AML-193 (cell line): Measurements from ENCODE around the gene FRMD1.

ENCODE experiments used
- DNase-seq, 2 experiments: peaks; one replicate each; lab custom pipeline; 2025; lab: John Stamatoyannopoulos, UW

Gene FRMD1

DNA sequence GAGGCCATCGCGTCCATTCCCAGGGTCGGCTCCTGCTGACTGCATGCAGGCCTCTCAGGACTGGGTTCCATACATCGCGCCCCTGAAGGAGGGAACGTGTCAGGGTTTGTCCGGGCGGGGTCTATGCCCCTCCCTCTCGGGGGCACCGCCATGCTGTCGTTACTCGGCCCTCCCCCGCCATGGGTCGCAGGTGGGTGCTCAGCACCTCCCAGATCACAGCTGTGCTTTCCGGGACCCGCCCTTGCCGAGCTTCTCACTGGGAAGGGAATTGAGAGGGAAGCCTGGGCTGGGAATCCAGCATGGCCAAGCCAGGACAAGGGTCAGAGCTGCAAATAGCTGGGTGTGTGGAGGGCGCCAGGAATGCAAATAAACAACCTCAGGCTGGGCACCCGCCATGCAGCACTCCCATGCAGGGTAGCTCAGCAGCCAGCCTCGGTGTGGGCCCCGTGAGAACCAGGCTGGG, at the start of gene FRMD1:
Gene FRMD1, minus strand, starts transcription at position 270 of the 463 bp plus-strand sequence. Its CDS starts 118 bp downstream, at position 152.
- DNase-seq = no peak

DNA sequence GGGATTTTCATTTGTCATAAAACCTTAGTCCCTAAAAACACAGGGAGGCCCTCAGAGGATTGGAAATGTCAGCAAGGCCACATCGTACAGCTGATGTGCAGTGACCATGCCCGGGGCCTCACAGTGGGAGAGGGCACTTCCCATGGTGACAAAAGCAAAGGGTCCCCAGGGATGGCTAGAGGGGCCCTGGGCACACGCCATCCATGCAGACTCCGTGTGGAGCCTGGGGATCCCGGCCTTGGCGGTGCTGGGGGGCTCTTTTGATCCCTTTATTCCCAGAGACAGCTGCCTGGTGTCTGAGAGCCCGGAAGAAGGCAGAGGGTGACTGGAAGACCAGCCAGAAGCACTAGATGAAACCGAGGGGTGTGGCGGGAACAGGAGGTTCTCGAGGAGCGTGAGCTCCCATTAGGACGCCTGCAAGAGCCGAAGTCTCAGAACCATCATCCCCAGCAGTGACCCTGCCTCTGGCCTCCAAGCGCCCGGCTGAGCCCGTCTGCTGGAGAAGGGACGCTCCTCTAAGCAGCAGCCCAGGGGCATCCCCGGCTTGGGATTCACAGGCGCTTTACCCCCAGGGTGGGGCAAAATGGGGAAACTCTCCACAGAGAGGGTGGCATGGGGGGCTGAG, 49.1 kb upstream of the FRMD1 start:
- DNase-seq = no peak

DNA sequence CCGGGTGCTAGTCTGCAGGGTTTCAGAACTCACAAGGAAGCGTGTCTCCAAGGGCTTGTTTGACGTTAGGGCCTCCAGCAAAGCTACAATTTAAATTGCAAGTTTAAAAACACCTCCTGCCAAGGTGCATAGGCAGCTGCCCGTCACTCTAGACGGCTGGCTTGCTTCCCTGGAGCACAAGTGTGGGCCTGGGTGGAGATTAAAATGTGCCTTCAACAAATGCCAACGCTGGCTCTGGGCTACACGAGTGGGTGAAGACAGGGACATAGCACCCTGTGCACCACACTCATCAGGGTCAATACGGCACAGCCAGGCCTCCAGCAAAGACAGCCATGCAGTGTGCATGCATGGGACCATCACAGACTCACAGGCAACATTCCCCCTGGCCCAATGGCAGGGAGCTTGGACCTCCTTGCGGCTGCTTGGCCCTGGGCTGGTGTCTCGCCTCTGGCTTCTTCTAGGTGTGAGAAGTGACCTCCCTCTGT, 48.4 kb upstream of the FRMD1 start:
- no peak for DNase-seq

DNA sequence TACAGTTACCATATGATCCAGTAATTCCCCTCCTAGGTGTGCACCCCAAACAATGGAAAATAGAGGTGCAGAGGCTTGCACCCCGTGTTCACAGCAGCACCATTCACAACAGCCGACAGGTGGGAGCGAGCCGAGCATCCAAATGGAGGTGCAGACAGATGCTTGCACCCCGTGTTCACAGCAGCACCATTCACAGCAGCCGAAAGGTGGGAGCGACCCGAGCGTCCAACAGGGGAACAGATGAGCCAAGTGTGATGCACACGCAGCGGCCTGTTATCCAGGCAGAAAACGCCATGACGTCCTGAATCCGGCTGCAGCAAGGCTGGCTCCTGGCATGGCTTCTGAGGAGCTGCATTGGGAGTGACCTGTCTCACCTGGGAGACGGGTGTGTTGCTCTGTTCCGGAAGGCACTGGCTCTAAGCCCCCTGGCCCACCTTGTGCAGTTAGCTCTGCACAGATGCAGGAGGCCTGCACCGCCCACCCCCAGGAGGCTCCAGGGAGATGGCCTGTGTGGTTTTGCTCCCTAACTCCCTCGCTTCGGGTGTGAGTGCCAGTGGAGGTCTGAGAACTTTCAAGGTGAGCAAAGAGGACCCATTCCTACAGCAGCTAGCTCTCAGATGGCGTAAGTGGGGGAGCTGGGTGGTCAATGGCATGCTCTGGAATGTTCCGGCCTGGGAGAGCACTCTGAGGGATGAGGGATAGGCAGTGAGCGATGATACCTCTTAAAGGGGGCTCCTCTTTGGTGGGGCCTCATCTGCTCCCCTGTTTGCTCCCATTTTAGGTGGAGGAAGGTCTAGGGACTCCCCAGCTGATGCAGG, 47.8 kb upstream of the FRMD1 start:
- no peak for DNase-seq

DNA sequence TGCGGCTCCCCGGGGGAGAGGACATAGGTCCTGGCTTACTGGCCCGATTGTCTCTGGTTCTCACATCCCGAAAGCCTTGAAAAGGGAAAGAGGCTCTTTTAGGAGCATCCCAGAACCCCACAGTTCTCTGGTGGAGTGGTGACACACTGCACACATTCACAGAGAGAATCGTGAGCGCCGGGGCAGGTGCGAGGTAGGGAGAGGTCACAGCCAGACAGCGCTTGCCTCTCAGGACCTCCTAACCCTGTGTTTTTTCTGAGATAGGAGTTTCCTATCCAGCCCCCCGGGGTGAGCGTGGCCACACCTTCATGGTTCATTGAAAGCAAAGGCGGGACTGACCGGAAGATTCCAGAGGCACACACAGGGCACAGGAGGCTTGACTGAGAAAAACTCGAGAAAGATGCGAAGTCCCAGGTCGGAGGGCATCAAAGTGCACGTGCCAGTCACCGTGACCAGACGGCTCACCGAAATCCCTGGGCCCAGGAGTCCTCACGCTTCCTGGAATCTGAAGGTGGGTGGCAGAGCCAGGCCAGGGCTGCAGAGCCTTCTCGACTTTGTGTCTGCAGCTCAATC, 46.5 kb upstream of the FRMD1 start:
- no peak for DNase-seq

DNA sequence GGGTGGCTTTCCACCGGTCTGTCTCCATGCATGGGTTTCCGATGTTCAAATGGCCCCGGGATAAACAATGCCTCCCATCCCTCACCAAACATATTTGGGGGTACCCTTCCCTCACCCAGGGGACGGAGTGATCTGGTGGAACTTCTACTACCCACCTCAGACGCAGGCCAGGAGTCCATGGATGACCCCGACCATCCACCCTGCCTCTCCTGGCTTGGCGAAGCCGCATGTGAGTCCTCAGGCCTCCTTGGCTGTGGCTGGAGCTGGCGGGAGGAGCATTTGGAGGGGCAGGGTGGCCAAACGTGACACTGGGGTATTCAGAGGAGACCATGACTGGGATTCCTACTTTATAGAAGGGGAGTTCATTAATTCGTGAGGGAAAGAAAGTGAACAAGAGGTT, 45.9 kb upstream of the FRMD1 start:
- no peak for DNase-seq

DNA sequence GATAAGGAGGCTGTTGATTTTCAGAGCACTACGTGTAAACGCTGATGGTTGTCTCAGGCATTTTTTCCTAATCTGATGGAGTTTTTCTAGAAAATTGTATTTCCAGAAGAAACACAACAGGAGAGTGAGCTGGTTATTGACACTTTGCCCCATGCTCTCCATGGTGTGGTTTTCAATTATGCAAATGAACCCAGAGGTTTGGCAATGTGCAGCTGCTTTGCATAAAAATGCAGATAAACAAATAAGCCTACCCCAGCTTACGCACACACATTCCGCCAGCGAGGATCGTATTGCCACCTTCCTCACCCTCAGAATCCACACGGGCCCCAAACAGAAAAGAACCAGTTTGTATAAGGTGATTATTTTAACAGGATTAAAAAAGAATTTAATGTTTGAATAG, 45.1 kb upstream of the FRMD1 start:
- DNase-seq = no peak

DNA sequence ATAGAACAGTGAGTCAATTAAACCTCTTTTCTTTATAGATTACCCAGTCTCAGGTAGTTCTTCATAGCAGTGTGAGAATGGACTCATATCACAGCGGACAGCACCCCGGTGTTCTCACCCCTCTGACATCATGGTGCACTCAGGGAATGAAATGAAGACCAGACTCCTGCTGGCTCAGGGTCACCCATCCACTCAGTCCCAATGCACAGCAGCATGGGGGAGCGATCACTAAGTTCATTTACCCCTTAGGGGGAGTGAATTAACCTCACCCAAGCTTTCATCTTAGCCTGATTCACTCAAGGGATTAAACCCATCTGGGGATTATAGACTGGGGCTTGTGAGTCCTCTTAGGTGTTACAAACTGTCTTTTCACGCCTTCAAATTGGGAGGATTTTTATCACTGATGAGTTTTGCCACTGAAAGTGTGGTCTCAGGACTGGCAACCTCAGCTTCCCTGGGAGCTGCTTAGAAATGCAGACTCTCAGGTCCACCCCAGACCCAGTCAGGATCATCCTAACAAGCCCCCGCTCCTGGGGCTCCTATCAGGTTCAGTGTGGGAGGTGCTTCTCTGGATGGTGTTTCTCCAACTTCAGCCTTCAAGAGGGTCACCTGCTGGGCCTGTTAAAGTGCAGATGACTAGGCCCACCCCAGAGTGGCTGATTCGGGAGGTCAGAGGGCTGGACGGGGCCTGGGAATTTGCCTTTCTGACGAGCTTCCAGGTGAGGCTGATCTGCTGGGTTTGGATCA, 44.3 kb upstream of the FRMD1 start:
- no peak for DNase-seq

DNA sequence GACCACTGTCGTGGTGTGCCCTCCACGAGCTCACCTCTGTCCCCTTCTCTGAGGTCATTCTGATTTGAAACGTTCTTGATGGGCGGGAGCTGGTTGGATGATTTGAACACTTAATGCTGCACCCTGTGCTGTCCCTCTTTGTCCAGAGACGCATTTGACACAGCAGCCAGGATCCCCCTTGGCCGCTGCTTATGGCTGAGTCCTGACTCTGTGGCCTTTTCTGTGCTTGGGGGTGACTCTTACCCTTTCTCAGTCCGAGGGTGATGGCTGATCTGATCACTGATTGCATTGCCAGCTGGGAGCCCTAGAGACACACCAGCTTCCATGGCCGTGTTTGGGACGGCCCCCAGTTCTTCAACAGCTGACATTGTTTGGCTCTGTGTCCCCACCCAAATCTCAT, 43.5 kb upstream of the FRMD1 start:
- no peak for DNase-seq

DNA sequence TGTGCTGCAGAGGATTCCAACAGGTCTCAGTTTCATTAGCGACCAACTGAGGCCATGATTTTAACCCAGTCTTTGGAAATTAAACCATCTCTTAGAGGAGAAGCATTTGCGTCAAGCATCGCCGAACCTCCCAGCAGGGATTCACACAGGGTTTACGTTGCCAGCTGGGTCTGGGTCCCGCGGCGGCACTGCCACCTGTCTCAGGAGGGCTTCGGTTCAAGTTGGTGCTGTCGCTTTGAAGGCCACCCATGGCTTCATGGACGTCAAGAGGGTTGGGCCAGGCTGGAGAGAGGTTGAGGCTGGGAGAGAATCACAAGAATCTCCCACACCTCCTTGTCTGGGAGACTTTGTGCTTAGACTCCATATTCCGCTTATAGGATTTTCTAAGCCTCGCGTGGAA, 43.0 kb upstream of the FRMD1 start:
- no peak for DNase-seq

DNA sequence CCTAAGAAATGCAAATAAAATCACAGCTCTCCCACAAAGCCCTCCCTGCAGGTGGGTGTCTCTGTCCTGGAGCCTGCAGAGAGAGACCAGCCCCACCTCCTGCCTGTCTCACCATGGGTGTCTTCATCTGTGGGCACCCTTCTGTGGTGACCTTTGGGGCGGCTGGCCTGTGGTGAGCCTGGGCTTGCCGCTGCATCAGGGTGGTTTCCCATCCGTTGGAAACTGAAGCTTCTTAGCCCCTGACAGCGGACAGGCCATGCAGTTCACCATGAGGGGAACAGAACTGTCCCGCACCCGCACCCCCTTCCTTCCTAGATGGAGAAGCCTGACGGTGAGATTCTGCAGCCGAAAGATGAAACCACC, 42.3 kb upstream of the FRMD1 start:
- DNase-seq = no peak

DNA sequence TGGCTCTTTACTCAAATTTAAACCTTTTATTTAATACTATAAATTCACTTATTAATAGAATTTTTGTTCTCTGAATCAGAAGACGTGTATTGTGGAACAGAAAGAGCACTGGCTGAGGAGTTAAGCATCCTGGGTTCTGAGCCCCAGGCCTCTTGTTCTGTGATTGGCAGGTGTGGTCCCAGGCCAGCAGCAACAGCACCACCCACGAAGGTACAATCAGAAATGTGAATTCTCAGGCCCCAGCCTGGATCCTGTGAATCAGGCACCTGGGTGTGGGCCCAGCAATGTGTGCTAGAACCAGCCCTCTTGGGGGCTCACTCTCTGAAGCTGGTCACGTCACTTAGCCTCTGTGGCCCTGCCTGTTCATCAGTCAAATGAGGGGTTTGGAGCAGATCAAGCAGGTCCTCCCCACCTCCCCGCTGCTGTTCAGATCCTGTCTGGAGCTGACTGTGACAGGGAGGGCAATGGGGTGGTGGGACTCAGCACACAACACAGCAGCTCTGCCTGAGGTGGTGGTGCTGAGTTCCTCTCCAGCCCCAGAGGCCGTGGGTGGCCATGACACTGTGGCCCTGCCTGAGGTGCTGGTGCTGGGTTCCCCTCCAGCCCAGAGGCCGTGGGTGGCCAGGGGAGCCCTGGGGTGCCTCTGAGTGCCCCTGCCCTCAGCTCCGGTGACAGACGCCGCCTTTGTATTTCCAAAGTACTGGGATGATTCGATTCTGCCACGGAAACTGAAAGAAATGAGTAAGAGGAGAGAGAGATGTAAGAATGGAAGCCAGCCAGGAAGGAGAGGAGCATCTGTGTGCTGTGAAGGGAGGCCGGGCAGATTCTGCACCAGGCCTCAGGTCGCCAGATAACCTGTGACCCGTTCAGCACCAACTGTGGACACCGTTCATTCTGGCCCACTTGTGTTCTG, 41.6 kb upstream of the FRMD1 start:
- no peak for DNase-seq

DNA sequence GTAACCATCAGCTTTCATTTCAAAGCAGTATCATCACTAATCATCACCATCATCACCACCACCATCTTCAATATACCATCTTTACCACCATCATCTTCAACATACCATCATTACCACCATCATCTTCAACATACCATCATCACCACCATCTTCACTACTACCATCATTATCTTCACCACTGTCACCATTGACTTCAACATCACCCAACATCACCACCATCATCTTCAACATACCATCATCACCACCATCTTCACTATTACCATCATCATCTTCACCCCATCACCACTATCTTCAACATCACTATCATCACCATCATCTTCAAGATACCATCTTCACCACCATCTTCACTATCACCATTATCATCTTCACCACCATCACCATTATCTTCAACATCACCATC, 40.5 kb upstream of the FRMD1 start:
- no peak for DNase-seq

DNA sequence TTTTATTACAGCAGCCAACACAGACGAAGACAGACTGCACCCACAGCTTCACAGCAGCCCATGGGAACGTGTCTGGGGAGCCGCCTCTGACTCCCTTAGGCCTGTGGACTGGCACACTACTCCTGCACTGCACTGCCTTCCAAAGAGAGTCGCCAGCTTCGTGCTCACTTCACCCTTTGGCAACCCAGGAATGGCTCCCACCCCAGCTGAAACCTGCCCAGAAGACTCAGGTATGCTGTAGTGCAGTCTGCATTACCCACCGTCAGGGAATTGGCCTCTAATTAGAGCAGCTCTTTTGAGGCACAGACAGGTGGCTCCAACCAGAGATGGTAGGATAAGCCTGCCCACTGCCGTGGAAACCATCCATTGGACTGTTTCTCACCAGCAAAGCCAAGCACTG, 39.9 kb upstream of the FRMD1 start:
- no peak for DNase-seq

DNA sequence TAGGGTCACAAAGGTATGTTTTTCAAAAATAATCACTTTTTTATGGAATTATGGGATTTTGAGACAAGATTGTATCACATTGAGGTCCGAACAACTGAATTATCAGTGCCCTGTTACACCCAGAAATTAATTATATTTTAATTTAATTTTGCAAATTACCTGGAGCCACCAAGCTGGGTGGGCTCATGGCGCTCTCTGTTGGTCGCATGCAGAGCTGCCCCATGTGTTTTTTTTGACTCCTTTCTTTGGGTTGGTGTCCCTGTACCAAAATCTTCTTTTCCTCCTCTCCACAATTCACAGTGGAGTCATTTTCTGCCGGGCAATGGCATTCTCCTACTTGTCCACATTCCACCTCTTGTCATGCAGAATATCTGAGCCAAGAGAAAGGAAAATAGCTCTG, 38.9 kb upstream of the FRMD1 start:
- no peak for DNase-seq

DNA sequence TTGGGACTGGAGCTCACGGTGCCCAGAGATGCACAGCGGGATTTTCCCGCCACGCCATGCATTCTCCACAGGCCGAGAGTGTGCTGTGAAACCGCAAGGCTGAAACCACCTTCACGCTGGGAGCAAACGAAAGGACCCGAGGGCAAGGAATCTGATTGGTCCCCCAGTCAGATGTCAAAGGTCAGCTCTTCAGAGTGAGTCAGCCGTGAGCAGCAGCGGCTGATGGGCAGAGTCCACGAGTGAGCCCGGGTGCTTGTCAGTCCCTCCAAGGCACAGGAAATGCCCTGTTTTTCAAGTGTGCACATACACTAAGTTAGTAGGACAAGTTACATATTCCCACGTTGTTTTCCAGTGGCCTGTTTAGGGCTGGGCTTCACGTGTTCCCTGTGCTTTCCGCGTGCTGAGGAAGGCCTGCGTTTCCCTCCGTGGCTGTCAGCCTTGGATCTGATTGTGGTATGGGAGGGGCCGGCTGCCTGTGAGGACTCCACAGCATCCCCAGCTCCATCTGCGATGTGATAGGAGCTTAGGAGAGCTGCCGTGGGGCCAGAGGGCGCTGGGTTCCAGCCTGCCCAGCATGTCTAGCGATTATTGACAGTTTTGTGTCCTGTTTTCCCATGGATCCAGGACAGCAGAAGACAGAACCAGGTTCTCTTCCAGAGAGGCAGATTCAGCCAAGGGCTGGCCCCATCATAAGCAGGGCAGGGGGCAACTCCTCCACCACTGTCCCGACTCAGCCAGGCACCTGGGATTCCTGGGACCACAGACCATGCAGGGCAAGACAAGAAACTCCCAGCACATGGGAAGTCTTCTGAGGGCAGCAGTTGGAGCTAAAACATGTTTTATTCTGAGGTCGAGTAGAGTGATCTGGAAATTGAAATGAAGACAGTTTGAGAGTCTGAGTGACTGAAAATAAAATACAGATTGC, 38.2 kb upstream of the FRMD1 start:
- DNase-seq = no peak

DNA sequence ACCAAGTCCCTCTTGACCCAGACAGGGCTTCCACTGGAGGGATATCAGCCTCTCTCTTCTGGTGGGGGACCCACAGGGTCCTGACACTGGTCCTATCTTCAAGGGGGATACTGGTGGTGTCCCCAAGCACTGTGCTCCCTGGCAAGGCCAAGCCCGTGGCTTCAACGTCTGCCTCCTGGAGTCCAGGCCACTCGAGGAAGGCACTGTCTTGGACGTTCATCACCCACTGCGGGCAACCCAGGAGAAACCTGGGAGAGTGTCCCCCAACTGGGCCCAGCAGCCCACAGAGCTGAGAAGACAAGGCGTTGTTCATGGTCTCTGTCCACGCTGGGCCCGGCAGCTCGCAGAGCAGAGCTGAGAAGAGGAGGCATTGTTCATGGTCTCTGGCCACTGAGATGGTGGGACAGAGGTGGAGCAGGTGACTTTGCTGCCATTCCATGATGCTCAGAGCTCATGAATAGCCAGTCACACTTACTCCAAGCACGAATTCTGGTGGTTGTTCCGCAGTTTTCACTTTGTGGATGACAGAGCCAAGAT, 37.5 kb upstream of the FRMD1 start:
- DNase-seq = no peak

DNA sequence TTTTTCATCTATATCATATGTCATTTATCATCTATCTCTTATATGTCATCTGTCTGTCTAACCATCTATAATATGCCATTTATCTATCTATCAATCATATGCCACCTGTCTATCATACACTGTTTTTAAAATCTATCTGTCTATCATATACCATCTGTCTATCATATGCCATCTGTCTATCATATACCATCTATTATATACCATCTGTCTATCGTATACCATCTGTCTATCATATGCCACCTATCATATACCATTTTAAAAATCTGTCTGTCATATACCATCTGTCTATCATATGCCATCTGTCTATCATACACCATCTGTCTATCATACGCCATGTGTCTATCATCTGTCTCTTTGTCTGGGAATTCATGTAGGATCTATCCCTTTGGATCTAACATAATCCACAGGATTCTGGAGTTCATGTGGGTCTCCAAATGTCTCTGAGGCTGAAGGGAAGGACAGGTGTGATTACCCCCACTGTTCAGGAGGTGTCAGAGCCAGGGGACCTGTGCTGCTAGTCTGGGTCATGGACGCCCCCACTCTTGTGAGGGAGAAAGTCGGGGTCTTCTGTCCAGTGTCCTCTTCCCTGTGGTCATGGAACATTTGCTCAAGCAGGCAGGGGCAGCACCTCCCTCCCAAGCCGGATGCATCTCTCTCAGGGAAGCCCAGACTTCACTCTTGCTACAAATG, 36.9 kb upstream of the FRMD1 start:
- no peak for DNase-seq

DNA sequence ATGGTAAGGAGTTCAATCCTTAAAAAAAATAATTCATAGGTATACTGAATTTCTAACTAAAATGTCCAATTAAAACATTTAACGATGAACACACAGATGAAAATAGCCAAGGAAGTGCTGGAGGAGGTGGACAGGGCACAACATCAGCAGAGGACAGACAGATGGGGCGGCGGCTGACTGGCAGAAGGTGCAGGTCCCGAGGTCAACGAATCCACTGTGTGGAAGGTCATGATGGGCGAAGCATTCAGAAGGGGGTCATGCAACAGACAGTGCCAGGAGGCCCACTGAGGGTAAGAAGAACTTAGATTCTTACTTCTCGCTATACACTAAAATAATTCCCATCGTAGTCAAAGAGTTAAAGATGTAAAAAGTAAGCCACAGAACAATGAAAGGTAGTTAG, 34.2 kb upstream of the FRMD1 start:
- DNase-seq = no peak
